Measurements from ENCODE around the gene POPDC2. TPM values are rescaled to one million over a fixed set of nuclear protein-coding genes. Genes with fewer than 3 reads are reported as not detected.

Gene POPDC2
- polyA plus RNA-seq, 1 of the 3 experiments (the other 2 are of a cell fraction) = 19.9 TPM

DNA sequence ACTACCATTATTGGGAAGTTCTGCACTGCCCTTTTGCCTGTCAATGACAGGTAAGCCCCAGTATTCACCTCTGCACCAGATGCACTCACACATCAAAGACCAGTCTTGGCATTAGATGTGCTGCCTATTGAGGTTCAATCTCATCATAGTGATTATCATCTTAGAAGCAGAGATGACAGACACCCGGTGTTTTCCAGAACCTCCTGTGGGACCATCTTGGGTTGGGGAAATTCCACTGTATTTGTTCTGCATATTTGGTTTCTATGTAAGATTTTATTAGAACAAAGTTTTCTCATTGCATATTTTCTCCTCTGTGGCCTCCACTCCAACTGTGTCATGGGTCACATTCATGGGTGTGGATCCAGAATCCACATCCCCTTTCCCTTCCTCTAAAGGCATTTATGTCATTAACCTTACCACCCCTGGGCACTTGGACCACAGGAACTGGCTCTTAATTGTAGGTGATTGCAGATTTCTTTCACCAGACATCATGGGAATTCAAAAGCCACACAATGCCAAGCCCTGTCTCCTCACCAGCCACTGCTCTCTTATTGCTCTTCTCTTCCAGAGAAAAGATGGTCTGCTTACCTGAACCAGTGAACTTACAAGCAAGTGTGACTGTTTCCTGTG, 31.5 kb downstream of the POPDC2 start:
- Histone ChIP-seq H3K27ac (ENCODE audit: low read depth in 2 of 2, low read length in 1 of 2) (no peak overlapping the region), H3K9me2 (no peaks in the 10 kb centered on the region), H3F3A (replicated peaks; ENCODE audit: insufficient read depth) (no peaks in the 10 kb centered on the region), H4K20me1 (ENCODE audit: insufficient read depth) (no peaks in the 10 kb centered on the region), H3K27me3 (ENCODE audit: insufficient read depth) (no peaks in the 10 kb centered on the region), H3K36me3 (replicated peaks in 1 of 2; ENCODE audit: control insufficient read depth in 1 of 2, insufficient read depth in 2 of 2, low read length in 1 of 2) (no peaks in the 10 kb centered on the region), H3K4me3 (ENCODE audit: low read depth in 2 of 2, low read length in 1 of 2) (no peak overlapping the region), H3K9me3 (no peaks in the 10 kb centered on the region), H2AFZ (ENCODE audit: low read depth) (no peak overlapping the region), H3K4me2 (no peak overlapping the region), H3K9ac (no peak overlapping the region), H3K79me2 (ENCODE audit: insufficient read depth) (no peaks in the 10 kb centered on the region), H3K4me1 (ENCODE audit: control insufficient read depth in 1 of 2, insufficient read depth in 2 of 2, low read depth in 1 of 2, low read length in 1 of 2) (peaks cover 5 to 19% of the 10 kb centered on the region in 2 experiments; a peak in 3 of 4 replicates)
- no peak for DNase-seq
- WGBS (ENCODE audit: low lambda C conversion rate) = 100% methylated on average over 1 of the region's 1 CpG
- TF ChIP-seq TAF1 (IDR thresholded peaks at IDR 0.05; ENCODE audit: borderline replicate concordance, low read depth, low read length) (no peak), FOXM1 (IDR thresholded peaks at IDR 0.05; ENCODE audit: low read depth) (no peak), ELF1 (IDR thresholded peaks at IDR 0.05) (no peak), NRF1 (IDR thresholded peaks at IDR 0.05; ENCODE audit: low read depth, low read length) (no peak), POLR2AphosphoS5 (IDR thresholded peaks at IDR 0.05; ENCODE audit: low read depth, low read length) (no peak), CHD2 (IDR thresholded peaks at IDR 0.05; ENCODE audit: low read length, partially characterized antibody) (no peak), FOXJ3 (CRISPR knock-in tag; IDR thresholded peaks at IDR 0.05) (no peak), RFX5 (IDR thresholded peaks at IDR 0.05; ENCODE audit: low read length) (no peak), MEF2A (IDR thresholded peaks at IDR 0.05; ENCODE audit: borderline replicate concordance, low read depth) (no peak), GABPA (IDR thresholded peaks at IDR 0.05; ENCODE audit: low read depth) (no peak), MXI1 (IDR thresholded peaks at IDR 0.05; ENCODE audit: low read depth, low read length) (no peak), SMC3 (IDR thresholded peaks at IDR 0.05; ENCODE audit: low read depth, low read length) (no peak)
- TF ChIP-seq, protein P1, sequence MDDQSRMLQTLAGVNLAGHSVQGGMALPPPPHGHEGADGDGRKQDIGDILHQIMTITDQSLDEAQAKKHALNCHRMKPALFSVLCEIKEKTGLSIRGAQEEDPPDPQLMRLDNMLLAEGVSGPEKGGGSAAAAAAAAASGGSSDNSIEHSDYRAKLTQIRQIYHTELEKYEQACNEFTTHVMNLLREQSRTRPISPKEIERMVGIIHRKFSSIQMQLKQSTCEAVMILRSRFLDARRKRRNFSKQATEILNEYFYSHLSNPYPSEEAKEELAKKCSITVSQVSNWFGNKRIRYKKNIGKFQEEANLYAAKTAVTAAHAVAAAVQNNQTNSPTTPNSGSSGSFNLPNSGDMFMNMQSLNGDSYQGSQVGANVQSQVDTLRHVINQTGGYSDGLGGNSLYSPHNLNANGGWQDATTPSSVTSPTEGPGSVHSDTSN (IDR thresholded peaks at IDR 0.05) = no peak
- TF ChIP-seq, protein P2, sequence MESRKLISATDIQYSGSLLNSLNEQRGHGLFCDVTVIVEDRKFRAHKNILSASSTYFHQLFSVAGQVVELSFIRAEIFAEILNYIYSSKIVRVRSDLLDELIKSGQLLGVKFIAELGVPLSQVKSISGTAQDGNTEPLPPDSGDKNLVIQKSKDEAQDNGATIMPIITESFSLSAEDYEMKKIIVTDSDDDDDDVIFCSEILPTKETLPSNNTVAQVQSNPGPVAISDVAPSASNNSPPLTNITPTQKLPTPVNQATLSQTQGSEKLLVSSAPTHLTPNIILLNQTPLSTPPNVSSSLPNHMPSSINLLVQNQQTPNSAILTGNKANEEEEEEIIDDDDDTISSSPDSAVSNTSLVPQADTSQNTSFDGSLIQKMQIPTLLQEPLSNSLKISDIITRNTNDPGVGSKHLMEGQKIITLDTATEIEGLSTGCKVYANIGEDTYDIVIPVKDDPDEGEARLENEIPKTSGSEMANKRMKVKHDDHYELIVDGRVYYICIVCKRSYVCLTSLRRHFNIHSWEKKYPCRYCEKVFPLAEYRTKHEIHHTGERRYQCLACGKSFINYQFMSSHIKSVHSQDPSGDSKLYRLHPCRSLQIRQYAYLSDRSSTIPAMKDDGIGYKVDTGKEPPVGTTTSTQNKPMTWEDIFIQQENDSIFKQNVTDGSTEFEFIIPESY (IDR thresholded peaks at IDR 0.05; ENCODE audit: borderline replicate concordance, low read depth) = no peak
- ChIA-PET POLR2A (no interaction called here), CTCF (interaction anchor here (1.0 kb wide), 1 partner anchor 61 kb away, joined by 3 read pairs; no protein-coding TSS in a partner anchor)

DNA sequence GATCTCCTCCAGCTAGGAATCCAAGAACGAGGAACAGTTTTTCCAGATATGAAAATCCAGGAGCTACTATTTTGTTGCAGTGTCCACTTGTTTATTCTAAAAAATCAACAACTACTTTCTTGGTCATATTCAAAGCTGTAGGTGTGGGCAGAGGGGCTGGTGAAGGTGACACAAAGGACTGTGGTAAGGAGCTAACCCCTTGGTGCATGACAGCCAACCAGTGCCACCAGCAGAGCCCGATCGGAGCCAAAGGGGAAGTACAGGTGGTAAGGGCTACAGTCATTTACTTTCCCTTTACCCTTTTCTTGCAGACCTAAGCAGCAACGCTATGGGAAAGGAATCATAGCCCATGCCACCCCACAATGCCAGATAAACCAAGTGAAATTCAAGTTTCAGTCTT, 32.0 kb downstream of the POPDC2 start:
- Histone ChIP-seq H3K9ac (no peak overlapping the region), H3K79me2 (ENCODE audit: insufficient read depth) (no peaks in the 10 kb centered on the region), H3K27ac (ENCODE audit: low read depth in 2 of 2, low read length in 1 of 2) (no peak overlapping the region), H3K4me1 (ENCODE audit: control insufficient read depth in 1 of 2, insufficient read depth in 2 of 2, low read depth in 1 of 2, low read length in 1 of 2) (peaks cover 5 to 19% of the 10 kb centered on the region in 2 experiments; a peak in 3 of 4 replicates), H3K4me3 (ENCODE audit: low read depth in 2 of 2, low read length in 1 of 2) (no peak overlapping the region), H3K4me2 (no peak overlapping the region), H4K20me1 (ENCODE audit: insufficient read depth) (no peaks in the 10 kb centered on the region), H2AFZ (ENCODE audit: low read depth) (no peak overlapping the region), H3K27me3 (ENCODE audit: insufficient read depth) (no peaks in the 10 kb centered on the region), H3K9me3 (no peaks in the 10 kb centered on the region), H3K9me2 (no peaks in the 10 kb centered on the region), H3F3A (replicated peaks; ENCODE audit: insufficient read depth) (no peaks in the 10 kb centered on the region), H3K36me3 (replicated peaks in 1 of 2; ENCODE audit: control insufficient read depth in 1 of 2, insufficient read depth in 2 of 2, low read length in 1 of 2) (no peaks in the 10 kb centered on the region)
- no peak for DNase-seq
- WGBS (ENCODE audit: low lambda C conversion rate) = 89% methylated on average over 4 of the region's 4 CpGs
- no peak for TF ChIP-seq NRF1 (IDR thresholded peaks at IDR 0.05; ENCODE audit: low read depth, low read length)
- TF ChIP-seq, protein P3, sequence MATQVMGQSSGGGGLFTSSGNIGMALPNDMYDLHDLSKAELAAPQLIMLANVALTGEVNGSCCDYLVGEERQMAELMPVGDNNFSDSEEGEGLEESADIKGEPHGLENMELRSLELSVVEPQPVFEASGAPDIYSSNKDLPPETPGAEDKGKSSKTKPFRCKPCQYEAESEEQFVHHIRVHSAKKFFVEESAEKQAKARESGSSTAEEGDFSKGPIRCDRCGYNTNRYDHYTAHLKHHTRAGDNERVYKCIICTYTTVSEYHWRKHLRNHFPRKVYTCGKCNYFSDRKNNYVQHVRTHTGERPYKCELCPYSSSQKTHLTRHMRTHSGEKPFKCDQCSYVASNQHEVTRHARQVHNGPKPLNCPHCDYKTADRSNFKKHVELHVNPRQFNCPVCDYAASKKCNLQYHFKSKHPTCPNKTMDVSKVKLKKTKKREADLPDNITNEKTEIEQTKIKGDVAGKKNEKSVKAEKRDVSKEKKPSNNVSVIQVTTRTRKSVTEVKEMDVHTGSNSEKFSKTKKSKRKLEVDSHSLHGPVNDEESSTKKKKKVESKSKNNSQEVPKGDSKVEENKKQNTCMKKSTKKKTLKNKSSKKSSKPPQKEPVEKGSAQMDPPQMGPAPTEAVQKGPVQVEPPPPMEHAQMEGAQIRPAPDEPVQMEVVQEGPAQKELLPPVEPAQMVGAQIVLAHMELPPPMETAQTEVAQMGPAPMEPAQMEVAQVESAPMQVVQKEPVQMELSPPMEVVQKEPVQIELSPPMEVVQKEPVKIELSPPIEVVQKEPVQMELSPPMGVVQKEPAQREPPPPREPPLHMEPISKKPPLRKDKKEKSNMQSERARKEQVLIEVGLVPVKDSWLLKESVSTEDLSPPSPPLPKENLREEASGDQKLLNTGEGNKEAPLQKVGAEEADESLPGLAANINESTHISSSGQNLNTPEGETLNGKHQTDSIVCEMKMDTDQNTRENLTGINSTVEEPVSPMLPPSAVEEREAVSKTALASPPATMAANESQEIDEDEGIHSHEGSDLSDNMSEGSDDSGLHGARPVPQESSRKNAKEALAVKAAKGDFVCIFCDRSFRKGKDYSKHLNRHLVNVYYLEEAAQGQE (IDR thresholded peaks at IDR 0.05; ENCODE audit: low read depth, low read length) = no peak
- TF ChIP-seq TCF12 (IDR thresholded peaks at IDR 0.05) = no peak
- no peak for TF ChIP-seq YY1 (IDR thresholded peaks at IDR 0.05; ENCODE audit: low read depth)
- no peak for TF ChIP-seq GATA2 (CRISPR knock-in tag; IDR thresholded peaks at IDR 0.05)
- no peak for TF ChIP-seq EP300 (IDR thresholded peaks at IDR 0.05; ENCODE audit: borderline replicate concordance in 1 of 2, low read depth in 1 of 2, low read length in 1 of 2)
- TF ChIP-seq, protein P4, sequence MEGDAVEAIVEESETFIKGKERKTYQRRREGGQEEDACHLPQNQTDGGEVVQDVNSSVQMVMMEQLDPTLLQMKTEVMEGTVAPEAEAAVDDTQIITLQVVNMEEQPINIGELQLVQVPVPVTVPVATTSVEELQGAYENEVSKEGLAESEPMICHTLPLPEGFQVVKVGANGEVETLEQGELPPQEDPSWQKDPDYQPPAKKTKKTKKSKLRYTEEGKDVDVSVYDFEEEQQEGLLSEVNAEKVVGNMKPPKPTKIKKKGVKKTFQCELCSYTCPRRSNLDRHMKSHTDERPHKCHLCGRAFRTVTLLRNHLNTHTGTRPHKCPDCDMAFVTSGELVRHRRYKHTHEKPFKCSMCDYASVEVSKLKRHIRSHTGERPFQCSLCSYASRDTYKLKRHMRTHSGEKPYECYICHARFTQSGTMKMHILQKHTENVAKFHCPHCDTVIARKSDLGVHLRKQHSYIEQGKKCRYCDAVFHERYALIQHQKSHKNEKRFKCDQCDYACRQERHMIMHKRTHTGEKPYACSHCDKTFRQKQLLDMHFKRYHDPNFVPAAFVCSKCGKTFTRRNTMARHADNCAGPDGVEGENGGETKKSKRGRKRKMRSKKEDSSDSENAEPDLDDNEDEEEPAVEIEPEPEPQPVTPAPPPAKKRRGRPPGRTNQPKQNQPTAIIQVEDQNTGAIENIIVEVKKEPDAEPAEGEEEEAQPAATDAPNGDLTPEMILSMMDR (IDR thresholded peaks at IDR 0.05) = no peak
- no peak for TF ChIP-seq EZH2phosphoT487 (IDR thresholded peaks at IDR 0.05; ENCODE audit: borderline replicate concordance, low read depth)
- ChIA-PET POLR2A (no interaction called here), CTCF (interaction anchor here (1.0 kb wide), 1 partner anchor 62 kb away, joined by 3 read pairs; no protein-coding TSS in a partner anchor)
